HG02588 (cell line): ENCODE results near the gene DHX35.

Experiments used
- ATAC-seq: cut with Tn5 transposase; IDR thresholded peaks from one replicate; pipeline ENCODE4 v1.9.1; 2021; ENCODE audit warnings: mild to moderate bottlenecking, moderate library complexity; ENCODE audit not compliant: unreplicated experiment

Gene DHX35, protein sequence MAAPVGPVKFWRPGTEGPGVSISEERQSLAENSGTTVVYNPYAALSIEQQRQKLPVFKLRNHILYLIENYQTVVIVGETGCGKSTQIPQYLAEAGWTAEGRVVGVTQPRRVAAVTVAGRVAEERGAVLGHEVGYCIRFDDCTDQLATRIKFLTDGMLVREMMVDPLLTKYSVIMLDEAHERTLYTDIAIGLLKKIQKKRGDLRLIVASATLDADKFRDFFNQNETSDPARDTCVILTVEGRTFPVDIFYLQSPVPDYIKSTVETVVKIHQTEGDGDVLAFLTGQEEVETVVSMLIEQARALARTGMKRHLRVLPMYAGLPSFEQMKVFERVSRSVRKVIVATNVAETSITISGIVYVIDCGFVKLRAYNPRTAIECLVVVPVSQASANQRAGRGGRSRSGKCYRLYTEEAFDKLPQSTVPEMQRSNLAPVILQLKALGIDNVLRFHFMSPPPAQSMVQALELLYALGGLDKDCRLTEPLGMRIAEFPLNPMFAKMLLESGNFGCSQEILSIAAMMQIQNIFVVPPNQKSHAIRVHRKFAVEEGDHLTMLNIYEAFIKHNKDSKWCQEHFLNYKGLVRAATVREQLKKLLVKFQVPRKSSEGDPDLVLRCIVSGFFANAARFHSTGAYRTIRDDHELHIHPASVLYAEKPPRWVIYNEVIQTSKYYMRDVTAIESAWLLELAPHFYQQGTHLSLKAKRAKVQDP

DNA sequence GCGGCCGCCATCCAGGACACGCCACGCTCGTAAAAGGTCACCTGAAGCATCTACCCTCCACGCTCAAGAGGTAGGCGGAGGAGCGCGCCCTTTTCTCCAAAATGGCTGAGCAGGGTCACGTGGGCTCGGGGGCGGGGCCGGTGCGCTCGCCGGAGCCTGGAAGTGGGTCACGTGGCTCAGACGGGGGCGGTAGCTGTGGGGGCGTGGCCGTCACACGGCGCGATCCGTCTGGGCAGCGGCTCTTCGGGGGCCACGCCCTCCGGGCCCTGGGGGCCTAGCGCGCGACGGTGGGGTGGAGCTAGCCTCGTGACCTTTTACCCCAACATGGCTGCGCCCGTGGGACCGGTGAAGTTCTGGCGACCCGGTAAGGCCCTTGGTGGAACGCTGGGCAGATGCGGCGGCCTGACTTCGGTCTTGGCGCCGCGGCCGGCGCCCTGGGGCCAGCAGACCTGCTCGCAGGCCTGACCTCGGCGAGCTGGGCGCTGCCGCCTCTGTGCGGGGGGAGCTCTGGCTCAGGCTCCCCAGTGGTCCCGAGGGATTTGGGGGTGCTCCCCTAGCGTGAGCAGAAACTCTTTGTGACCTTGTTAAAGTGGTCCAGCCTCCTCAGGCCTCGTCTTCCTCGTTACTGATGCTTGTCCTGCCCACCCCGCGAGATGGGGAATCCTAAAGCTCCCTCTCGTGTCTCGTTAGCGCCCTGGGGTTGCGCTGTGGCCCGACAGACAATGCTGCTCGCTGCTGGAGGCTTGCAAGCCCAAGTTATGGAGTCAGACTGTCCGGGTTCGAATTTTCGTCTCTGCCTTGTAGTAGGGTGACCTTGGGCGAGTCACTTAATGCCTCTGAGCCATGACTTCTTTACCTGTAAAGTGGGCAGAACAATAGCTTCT is at the start of gene DHX35:
Gene DHX35, plus strand, starts transcription at position 301 of the 884 bp plus-strand sequence. Its CDS starts 24 bp downstream, at position 325.
- peak; percentile 94 for ATAC-seq

DNA sequence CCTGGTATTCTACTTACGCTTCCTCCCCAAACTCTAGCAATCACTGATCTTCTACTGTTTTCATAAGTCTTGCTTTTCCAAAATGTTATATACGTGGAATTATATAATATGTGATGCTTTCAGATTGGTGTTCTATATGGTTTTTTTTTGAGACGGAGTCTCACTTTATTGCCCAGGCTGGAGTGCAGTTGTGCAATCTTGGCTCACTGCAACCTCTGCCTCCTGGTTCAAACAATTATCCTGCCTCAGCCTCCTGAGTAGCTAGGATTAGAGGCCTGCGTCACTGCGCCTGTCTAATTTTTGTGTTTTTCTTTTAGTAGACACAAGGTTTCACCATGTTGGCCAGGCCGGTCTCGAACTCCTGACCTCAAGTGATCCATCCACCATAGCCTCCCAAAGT is 46.8 kb upstream of the DHX35 start:
- ATAC-seq: no peak

DNA sequence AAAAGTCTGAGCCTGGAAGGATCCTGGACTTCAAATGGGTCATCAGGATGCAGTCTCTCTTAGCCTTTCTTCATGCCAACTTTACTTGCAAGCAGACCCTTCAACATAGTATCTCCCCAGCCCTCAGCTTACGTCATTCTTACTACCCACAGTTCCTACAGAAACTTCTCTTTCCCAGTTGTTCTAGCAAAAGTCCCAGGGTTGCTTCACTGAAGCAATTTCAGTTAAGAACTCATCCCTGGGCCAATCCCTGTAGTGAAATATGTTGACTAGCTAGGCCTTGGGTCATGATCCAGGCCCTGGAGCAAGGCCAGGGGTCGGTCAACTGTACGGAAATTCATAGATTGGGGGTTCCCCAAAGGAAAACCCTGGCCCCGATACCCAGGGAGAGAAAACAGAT is 44.5 kb upstream of the DHX35 start:
- ATAC-seq: no peak

DNA sequence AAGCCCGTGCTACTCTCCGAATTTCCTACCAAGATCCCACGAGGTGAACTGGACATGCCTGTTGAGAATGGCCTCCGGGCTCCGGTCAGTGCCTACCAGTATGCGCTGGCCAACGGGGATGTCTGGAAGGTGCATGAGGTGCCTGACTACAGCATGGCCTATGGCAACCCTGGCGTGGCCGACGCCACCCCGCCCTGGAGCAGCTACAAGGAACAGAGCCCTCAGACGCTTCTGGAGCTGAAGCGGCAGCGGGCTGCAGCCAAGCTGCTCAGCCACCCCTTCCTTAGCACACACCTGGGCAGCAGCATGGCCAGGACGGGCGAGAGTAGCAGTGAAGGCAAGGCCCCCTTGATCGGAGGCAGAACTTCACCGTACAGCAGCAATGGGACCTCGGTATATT is 44.0 kb upstream of the DHX35 start:
- no peak for ATAC-seq

DNA sequence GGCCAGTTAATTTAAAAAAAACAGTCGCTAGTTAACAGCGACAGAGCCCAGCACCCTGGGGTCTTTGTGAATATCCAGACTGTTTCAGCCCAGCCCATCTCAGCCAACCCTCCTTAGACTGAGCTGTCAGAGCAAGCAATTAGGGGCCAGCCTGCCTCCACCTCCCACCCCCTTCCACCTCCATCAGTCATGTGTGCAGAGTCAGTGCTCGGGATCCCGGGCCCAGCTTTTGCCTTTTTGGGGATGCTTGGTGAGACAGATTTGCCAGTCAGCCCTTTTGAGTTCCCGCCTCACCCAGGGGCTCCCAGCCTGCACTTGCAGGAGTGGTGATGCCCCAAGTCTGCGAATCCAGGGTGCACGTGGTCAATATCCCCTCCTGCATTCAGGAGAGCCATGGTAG is 42.5 kb upstream of the DHX35 start:
- ATAC-seq: no peak

DNA sequence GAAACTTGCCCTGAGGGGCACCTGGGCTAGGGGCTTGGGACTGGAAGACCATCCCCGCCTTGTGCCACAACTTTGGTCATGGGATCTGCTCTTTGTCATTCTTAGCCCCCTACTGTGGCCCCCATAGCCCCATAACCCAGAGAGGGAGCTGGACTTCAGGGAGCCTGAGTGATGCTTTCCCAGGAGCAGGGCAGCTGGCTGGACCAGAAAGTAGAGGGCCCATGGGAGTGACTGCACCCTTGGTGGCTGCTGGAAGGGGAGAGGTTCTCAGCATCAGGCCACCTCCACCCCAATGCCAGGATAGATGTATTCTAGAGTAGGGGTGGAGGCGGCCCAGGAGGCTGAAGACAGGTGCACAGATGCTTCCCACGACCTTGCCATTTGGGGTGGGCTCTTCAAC is 41.7 kb upstream of the DHX35 start:
- ATAC-seq: no peak

DNA sequence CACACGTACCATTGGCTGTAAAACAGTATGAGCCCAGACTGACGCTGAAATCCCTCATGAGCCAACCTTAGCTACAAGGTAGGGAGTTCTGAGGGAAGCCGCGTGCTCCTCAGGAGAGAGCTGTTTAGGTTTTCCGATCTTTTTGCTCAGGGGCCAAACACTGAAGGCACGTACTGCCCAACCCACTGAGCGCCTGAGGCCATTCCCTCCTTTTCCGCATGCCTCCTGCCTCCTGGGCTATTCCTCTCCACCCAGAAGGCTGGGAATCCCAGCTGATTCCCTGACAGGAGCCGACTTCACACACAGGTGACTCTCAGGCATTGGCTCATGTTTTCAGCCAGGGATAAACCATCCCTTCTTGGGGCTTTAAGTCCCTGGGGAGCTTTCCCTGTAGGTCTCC is 41.3 kb upstream of the DHX35 start:
- no peak for ATAC-seq

DNA sequence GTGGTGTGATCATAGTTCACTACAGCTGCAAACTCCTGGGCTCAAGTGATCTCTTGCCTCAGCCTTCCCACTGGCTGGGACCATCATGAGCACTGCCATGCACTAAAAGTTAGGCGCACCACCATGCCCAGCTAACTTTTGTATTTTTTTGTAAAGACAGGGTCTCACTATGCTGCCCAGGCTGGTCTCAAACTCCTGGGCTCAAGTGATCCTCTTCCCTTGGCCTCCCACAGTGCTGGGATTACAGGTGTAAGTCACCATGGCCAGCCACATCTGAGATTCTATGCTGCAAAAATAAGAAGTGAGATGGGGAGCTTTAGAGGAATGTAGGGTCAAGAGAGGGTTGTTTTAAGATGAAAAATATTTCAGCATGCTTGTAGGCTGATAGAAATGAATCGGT is 37.4 kb upstream of the DHX35 start:
- ATAC-seq: no peak

DNA sequence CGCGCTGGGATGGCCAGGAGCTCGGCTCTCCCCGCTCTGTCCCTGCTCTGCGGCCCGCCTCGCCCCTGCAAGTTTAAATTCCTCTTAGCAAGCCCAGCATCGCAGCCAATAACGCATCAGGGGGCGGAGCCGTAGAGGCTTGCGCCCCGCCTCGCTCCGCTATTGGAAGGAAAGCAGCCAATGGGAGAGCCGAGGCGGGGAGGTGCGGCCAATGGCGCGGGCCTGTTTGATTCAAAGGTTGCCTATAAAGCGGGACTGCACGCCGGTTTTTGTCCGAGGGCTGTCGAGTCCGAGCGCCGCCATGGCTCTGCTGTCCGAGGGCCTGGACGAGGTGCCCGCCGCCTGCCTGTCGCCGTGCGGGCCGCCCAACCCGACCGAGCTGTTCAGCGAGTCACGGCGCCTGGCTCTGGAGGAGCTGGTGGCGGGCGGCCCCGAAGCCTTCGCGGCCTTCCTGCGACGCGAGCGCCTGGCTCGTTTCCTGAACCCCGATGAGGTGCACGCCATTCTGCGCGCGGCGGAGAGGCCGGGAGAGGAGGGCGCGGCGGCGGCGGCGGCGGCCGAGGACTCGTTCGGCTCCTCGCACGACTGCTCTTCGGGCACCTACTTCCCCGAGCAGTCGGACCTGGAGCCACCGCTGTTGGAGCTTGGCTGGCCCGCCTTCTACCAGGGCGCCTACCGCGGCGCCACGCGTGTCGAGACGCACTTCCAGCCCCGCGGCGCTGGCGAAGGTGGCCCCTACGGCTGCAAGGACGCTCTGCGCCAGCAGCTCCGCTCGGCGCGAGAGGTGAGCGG is 35.8 kb upstream of the DHX35 start, which contains the start of gene FAM83D:
Gene FAM83D, plus strand, starts transcription at position 276 of the 792 bp plus-strand sequence. Its CDS starts 26 bp downstream, at position 302.
- ATAC-seq: peak; percentile 88

DNA sequence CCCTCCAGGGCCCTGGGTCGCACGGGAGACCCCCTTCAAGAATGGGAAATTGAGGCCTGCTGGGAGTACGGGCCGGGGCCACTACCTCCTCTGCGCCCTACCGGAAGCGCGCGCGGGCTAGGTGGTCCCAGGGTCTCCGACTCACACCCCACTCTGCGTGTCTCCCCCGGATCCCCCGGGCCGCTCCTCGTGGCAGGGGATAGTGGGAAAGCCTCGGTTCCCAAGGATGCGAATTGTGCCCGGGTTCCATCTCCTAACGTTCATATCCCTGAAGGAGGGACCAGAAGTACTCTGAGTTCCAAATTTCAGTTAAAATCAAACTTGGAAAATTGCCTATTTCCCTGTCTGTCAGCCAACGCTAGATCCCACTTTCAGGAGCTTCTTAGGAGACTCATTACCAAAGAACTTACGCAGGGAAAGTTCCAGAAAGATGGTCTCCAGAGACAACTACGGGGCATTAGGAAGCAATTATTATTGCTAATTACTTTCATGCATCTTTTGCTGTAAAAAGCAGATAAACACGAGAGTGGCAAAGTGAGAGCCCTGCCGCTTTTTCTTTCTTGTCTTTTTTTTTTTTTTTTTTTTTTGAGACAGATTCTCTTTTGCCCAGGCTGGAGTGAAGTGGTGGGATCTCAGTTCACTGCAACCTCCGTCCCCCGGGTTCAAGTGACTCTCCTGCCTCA is 35.1 kb upstream of the DHX35 start:
- ATAC-seq: peak; percentile 5

DNA sequence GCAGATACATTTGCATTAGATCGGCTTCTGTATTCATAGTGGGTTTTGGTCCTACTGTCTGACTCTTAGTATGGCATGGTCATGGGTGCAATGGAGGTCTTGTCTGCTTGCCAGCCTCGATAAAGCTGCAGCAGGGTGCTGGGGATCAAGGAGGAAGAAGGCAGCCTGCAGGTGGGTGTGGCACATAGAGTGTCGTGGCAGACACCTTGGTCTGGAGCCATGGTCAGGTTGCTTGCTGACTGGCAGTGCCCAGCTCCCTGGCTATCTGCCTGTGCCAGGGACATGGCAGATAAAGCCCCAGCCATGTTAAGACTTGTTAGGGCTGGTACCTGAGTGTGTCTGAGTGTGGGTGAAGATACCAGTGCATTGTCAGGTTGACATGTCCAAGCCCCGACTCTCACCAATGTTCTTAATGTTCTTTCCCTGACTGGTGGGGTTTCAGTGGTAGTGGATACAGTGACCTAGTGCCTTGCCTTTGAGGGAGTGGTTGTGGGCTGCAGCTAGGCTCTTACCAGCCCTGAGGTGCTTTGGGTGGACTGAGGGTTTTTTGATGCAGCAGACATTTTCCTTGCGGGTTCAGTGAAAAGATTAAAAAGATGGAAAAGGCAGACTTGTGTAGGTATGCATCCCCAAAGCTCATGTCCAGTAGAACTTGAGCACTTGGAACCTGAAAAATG is 34.1 kb upstream of the DHX35 start:
- ATAC-seq: no peak

DNA sequence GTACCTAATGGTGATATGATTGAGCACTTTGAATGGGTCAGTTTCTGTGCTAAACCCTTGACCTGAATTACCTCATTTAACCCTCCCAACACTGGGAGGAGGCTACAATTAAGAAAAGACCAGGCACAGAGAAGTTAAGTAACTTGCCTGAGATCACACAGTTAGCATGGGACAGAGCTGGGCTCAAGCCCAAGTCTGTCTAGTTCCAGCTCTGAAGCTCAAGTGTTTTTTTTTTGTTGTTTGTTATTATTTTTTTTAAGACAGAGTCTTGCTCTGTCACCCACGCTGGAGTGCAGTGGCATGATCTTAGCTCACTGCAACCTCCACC is 31.9 kb upstream of the DHX35 start:
- ATAC-seq: no peak

DNA sequence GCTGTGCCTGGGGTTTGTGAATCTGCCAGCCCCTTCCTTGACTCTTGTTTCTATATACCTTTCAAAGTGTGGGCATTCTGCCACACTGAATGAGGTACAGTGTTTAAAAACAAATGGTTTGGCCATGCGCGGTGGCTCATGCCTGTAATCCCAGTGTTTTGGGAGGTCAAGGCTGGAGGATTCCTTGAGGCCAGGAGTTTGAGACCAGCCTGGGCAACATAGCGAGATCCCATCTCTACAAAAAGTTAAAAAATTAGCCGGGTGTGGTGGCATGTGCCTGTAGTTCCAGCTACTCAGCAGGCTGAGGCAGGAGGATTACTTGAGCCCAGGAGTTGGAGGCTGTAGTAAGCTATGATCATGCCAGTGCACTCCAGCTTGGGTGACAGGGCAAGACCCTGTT is 30.2 kb upstream of the DHX35 start:
- no peak for ATAC-seq

DNA sequence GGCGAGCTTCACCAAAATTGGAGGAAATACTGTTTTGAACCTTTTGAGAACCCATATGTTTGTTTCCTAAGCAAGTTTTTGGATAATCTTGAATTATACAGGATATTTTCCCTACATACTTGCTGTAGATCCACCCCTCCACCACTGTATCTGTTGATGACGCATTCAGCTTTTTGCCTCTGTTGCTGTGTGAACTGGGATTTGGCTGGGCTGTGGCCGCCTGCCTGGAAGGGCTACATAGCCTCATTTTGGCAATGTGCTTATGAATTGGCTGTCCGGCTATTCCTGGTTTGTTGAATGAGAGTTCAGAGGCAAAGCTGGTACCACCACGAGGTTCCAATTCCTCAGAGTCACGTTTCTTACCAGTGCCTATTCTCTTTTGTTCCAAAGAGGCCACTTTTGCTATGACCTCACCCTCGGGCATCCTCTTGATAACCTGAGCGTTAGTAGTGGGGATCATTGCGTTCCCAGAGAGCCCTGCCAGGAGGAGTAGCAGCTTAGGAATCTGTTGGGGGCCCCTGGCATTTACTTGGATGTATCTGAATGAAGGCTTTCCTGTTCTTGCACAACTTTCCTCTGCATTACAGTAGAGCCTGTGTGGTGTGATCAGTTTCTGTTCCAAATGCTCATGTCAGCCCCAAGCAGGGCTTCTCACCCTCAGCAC is 29.6 kb upstream of the DHX35 start:
- no peak for ATAC-seq

DNA sequence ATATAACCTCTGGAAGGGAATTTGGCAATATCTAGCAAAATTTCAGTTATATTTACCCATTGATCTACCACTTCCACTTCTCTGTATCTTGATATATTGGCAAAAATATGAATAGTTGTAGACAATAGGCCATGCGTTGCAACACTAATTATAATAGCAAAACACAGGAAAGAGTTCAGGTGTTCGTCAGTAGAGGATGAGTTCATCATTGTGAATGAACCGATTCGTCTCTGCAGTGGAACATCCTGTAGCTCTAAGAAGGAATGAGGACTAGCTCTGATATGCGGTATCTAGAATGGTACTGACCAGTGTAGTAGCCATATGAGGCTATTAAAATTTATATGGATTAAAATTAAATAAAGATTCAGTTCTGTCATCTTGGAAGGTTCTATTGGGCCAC is 27.6 kb upstream of the DHX35 start:
- ATAC-seq: no peak

DNA sequence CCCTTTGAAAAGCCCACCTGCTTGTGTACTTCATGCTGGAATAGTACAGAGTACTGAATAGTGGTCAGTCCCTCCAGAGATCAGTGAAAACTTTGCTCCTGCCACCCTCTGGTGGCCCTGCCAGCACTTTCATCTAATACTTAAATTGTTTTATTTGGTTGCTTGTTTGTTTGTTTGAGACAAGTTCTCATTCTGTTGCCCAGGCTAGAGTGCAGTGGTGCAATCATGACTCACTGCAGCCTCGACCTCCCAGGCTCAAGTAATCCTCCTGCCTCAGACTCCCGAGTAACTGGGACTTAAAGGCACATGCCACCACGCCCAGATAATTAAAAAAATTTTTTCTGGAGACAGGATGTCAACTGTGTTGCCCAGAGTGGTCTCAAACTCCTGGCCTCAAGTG is 26.9 kb upstream of the DHX35 start:
- no peak for ATAC-seq

DNA sequence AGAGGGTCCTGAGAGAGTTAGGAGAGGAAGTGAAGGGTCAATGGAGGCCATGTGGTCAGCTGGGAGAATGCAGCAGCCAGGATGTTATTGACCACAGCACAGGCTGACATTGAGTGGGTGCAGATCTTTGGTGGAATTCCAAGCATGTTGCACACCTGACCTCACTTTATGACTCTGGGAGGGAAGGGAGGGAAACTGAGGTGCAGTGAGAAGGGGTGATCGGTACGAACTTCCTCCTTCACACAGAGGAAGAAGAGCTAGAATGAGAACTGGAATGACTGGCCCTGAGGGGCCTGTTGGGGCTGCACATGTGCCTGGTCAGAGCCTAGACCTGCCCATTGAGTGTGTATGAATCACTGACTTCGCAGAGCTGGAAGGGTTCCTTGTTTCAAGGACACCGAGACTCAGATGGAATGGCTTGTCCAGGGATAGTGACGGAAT is 26.2 kb upstream of the DHX35 start:
- ATAC-seq: no peak

DNA sequence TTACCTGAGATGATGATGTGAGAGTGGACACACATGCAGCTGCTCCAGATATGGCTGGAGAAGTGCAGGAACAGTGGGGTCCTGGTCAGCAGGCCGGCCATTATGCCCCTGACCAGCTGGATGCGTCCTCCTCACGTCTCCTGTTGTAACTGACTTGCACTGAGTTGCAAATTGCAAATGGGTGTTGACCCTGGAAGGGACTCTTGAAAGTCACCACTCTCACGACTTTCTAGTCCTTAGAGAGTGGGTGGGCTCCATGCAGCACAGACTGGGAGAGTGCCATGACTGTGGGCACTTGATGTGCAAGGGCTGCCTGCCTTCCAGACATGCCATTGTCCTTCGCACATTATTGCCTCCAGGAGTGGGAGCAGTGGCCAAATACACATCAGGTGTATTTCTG is 25.1 kb upstream of the DHX35 start:
- ATAC-seq: no peak

DNA sequence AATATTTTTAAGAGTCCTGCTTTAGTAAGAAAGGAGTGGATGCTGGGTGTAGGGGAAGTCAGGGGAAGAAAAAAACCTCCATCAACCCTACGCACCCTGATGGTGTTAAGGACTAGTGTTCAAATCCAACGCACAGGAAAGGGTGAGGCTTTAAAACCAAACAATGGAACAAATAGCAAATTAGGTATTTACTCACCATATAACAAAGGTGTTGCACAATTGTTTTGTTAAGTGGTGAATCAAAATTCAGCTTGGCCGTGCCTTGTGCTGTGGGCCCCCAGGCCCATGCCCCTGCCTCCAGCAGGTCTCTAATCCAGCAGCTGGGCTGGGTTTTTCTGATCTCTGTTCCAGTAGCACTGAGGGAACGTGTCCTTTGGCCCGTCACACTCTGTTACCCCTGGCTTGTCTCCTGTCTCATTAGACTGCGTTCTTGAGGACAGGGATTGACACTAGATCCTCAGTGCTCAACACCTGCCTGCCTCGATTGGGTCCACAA is 24.1 kb upstream of the DHX35 start:
- ATAC-seq: no peak
